GM10248 (cell line): Measurements from ENCODE around the gene ERRFI1.
A peak's percentile ranks its signal among the peaks of the same experiment; 100 is the strongest.

ENCODE experiments used
- CTCF ChIA-PET: fragments of 300-600 bp; sonication (Branson Sonifier 250); formaldehyde crosslinking; extraction: SDS; loops from one replicate; lab custom pipeline; 2021; ENCODE audit warnings: antibody characterized with exemption; lab: Yijun Ruan, JAX
- POLR2A ChIA-PET: fragments of 350-650 bp; sonication (Branson Sonifier 250); formaldehyde crosslinking; extraction: SDS; loops from one replicate; lab custom pipeline; 2020; ENCODE audit warnings: antibody characterized with exemption; lab: Yijun Ruan, JAX
- DNase-seq: peaks from one replicate; pipeline ENCODE4 v3.0.0; 2012; ENCODE audit errors: extremely low spot score
- CTCF ChIP-seq: IDR thresholded peaks from 2 replicates; pipeline ENCODE4 v1.5.1; 2012; ENCODE audit warnings: mild to moderate bottlenecking, low read depth; ENCODE audit errors: extremely low read depth, missing control alignments, control extremely low read depth

ERRFI1 gene

DNA sequence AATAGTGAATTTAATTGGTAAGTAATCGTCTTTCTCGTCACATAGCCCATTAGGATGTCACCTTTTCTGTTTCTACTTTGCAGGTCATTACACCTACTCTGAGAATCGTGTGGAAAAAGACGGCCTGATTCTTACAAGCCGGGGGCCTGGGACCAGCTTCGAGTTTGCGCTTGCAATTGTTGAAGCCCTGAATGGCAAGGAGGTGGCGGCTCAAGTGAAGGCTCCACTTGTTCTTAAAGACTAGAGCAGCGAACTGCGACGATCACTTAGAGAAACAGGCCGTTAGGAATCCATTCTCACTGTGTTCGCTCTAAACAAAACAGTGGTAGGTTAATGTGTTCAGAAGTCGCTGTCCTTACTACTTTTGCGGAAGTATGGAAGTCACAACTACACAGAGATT is 41.3 kb downstream of the ERRFI1 start:
- no peak for TF ChIP-seq CTCF
- ChIA-PET POLR2A (no interaction called here), CTCF (interaction anchor here (1.3 to 14.7 kb wide), 4 partner anchors 10 to 329 kb away, joined by 3 to 188 read pairs (median 28); no protein-coding TSS in a partner anchor)
- no peak for DNase-seq

GRCh38 chr1:7983086-7983778 is 42.9 kb downstream of the ERRFI1 start:
- DNase-seq, result no peak
- POLR2A ChIA-PET, result no interaction called here
- CTCF ChIA-PET, result interaction anchor here (0.7 to 14.7 kb wide), 15 partner anchors 8 to 367 kb away, joined by 3 to 188 read pairs (median 3); partner anchors contain the start of genes SLC45A1 and TNFRSF9
- no peak for TF ChIP-seq CTCF

DNA sequence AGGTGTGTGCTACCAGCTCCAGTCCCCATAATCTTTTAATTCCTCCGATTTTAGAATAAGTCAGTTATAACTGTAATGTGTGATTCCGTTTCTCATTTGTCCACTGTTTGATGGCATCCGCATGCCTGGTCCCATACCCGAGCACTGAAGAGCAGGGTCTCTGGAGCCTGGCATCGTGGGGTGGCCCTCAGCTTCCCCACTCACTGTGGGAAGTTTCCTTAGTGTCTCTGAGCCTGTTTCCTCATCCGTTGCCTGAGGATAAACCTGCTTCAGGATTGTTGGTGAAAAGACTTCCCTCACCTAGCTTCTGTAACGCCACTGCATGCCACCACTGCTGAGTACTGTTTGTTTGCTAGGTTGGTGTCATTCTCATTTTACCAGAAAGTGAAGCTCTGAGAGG is 45.1 kb downstream of the ERRFI1 start:
- CTCF ChIA-PET, result interaction anchor here (1.1 to 14.7 kb wide), 9 partner anchors 8 to 368 kb away, joined by 3 to 188 read pairs (median 4); no protein-coding TSS in a partner anchor
- no peak for DNase-seq
- no peak for TF ChIP-seq CTCF
- POLR2A ChIA-PET, result no interaction called here

DNA sequence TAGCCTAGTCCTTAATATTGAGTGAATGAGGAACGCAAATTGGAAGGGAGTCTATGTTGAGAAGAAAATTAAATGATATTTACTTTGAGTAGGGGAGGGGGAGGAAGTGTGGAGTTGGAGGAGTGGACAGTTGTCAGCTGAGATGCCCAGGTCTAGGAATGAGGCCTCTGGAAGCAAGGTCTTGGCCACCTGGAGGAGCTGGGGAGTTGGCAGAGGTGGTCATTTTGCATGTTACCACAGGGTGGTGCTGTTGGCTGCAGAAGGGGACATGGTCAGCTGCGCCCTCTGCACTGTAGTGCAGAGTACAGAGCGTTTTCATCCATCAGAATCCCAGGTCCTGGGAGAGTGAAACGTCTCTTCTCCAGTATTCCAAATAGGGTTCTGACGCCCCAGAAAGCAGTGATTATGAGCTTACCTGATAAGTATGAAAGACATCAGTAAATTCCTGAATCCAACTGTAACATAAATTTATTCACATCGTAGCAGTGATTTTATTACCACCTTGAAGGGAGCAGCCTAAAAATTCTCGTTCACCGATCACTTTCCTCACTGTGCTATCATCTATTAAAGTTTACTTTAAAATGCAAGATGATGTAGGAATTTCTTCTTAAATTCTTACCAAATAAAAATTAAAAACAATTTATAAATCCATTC is 50.8 kb downstream of the ERRFI1 start:
- POLR2A ChIA-PET, result interaction anchor here (0.6 kb wide), 1 partner anchor 50 kb away, joined by 6 read pairs; no protein-coding TSS in a partner anchor
- CTCF ChIA-PET, result interaction anchor here (0.7 to 14.7 kb wide), 25 partner anchors 9 to 429 kb away, joined by 3 to 188 read pairs (median 4); partner anchors contain the start of gene PARK7
- peak; percentile 67 for DNase-seq
- peak; percentile 74 for TF ChIP-seq CTCF

DNA sequence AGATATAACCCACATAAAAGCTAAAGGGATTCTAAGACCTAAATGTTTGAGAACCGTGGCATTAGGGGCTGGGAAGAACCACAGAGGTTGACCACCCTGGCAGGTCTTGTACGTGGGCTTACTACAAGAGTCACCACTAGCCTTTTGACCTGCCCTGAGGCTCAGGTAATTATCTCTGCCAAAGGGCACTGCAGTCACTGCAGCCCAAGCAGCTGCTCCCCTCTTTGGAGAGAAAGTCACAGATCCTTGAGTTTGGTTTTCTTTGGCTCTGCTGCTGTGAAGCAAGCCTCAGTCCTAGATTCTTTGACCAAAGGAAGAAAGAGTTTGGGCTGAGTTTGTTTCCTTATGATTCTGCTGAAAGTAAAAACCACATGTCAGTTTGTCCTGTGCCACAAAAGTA is 53.0 kb downstream of the ERRFI1 start:
- ChIA-PET POLR2A (no interaction called here), CTCF (interaction anchor here (0.9 to 14.7 kb wide), 5 partner anchors 9 to 378 kb away, joined by 3 to 188 read pairs (median 4); no protein-coding TSS in a partner anchor)
- DNase-seq, result no peak
- TF ChIP-seq CTCF, result no peak

DNA sequence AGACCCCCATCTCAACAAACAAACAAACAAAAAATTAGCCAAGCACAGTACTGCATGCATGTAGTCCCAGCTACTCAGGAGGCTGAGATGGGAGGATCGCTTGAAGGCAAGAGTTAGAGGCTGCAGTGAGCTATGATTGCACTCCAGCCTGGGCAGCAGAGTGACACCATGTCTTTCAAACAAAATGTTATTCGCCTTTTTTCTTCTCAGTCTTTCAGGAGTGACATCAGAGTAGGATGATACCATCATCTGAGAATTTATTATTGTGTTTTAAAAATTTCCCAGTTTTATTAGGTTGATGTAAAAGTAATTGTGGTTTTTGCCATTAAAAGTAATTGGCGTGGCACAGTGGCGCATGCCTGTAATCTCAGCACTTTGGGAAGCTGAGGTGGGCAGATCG is 53.8 kb downstream of the ERRFI1 start:
- no peak for TF ChIP-seq CTCF
- ChIA-PET POLR2A (interaction anchor here (0.6 kb wide), 1 partner anchor 666 kb away, joined by 3 read pairs; no protein-coding TSS in a partner anchor), CTCF (interaction anchor here (0.9 to 14.7 kb wide), 4 partner anchors 10 to 379 kb away, joined by 3 to 188 read pairs (median 4); no protein-coding TSS in a partner anchor)
- DNase-seq, result no peak
